ENCODE results near the gene RPS6KB2. TPM values are rescaled to one million over a fixed set of nuclear protein-coding genes. Genes with fewer than 3 reads are reported as not detected.

Gene RPS6KB2
- total and polyA plus RNA-seq, 2 donors (not counting 1 experiment from before 2014, with no cell fraction given), result 81.8 to 131 TPM

DNA sequence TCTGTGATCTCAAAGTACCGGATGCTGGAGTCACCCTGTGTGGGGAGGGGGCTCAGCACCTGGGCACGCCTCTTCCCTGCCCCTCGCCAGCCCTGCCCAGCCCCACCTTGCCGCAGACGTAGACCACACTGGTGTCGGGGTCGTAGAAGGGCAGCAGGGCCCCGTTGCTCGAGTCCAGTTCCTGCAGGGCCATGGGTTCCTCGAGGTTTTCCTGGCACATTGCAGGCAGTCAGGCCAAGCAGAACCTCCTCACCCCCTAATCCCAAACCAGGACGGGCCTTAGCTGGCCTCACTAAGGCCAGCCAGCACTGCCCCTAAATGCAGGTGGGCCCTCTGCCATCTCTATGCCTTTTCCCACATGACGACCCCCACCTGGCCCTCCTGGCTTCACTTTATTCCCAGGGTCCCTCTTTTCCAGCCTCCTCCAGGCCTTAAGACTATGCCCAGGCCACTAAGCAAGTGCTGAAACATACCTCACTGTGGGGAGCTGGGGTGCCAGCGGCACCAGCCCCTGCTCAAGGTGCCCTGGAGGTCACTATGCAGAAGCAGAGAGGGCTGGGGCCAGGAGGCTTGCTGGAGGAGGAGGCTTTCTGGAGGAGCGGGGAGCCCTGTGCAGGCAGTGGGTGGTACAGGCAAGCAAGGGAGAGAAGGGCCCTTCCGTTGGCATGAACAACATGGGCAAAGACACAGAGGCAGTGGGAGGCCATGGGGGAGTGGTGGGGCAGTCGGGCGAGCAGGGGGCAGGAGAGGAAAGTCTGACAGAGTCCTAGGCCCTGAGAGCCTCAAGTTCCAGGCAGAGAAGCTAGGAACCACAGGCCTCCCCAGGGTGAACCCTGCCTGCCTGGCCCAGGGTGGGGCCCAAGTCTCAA, 12.2 kb downstream of the RPS6KB2 start:
- Mint-ChIP-seq H3K27me3 (no peaks in the 10 kb centered on the region), H3K9me3 (ENCODE audit: insufficient read depth) (no peaks in the 10 kb centered on the region), H3K4me1 (peaks cover 83% of the 10 kb centered on the region), H3K4me3 (peak overlapping the region; percentile 61), H3K27ac (peak overlapping the region; percentile 92)
- Histone ChIP-seq H3K4me3 (ENCODE audit: control extremely low read depth in 1 of 5, extremely low read depth in 1 of 5, insufficient read depth in 1 of 5, low read depth in 2 of 5, low read length in 4 of 5) (no peak overlapping the region), H4K20me1 (ENCODE audit: control insufficient read depth, insufficient read depth, low read length, poor library complexity, severe bottlenecking) (peaks cover 37% of the 10 kb centered on the region), H3K9ac (ENCODE audit: low read length) (no peak overlapping the region), H3K79me2 (ENCODE audit: control insufficient read depth, insufficient read depth, low read length) (peaks cover 46% of the 10 kb centered on the region), H2AFZ (ENCODE audit: insufficient read depth, low read depth, low read length, poor library complexity, severe bottlenecking) (no peak overlapping the region), H3K27me3 (replicated peaks in 1 of 4; ENCODE audit: control extremely low read depth in 1 of 4, control insufficient read depth in 3 of 4, insufficient read depth in 4 of 4, low read length in 3 of 4) (no peaks in the 10 kb centered on the region), H3K27ac (ENCODE audit: low read length in 2 of 2) (peak overlapping the region; percentile 57 to 88), H3K4me2 (replicated peaks; ENCODE audit: low read depth, low read length, poor library complexity, severe bottlenecking) (peak overlapping the region; percentile 99), H3K9me3 (ENCODE audit: control extremely low read depth in 1 of 3, control insufficient read depth in 2 of 3, insufficient read depth in 1 of 3, low read length in 2 of 3) (peaks cover 0 to 3% (median 0%) of the 10 kb centered on the region in 3 donors), H3K4me1 (ENCODE audit: control insufficient read depth in 2 of 2, insufficient read depth in 2 of 2, low read length in 2 of 2) (peaks cover 68 to 85% of the 10 kb centered on the region in 2 donors), H3K36me3 (replicated peaks in 1 of 2; ENCODE audit: control extremely low read depth in 1 of 2, control insufficient read depth in 1 of 2, extremely low read depth in 1 of 2, insufficient read depth in 2 of 2, low read length in 1 of 2) (peaks cover 0 to 8% of the 10 kb centered on the region in 2 experiments)
- WGBS (ENCODE audit: insufficient coverage), result 60% methylated on average over 17 of the region's 17 CpGs
- intact Hi-C loops (cut with micrococcal nuclease), result no loop called here
- TF ChIP-seq, protein P1, sequence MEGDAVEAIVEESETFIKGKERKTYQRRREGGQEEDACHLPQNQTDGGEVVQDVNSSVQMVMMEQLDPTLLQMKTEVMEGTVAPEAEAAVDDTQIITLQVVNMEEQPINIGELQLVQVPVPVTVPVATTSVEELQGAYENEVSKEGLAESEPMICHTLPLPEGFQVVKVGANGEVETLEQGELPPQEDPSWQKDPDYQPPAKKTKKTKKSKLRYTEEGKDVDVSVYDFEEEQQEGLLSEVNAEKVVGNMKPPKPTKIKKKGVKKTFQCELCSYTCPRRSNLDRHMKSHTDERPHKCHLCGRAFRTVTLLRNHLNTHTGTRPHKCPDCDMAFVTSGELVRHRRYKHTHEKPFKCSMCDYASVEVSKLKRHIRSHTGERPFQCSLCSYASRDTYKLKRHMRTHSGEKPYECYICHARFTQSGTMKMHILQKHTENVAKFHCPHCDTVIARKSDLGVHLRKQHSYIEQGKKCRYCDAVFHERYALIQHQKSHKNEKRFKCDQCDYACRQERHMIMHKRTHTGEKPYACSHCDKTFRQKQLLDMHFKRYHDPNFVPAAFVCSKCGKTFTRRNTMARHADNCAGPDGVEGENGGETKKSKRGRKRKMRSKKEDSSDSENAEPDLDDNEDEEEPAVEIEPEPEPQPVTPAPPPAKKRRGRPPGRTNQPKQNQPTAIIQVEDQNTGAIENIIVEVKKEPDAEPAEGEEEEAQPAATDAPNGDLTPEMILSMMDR (IDR thresholded peaks at IDR 0.05), result no peak
- TF ChIP-seq EZH2 (IDR thresholded peaks at IDR 0.05; ENCODE audit: borderline replicate concordance, insufficient read depth, low read depth, low read length, poor library complexity, severe bottlenecking), result no peak
- CTCF ChIA-PET, result interaction anchor here (0.8 to 1.6 kb wide), 9 partner anchors 21 to 89 kb away, joined by 3 to 5 read pairs (median 3); partner anchors contain the start of genes PITPNM1 and PPP1CA
- POLR2A ChIA-PET, result interaction anchor here (0.7 to 4.8 kb wide), 12 partner anchors 9 to 39 kb away, joined by 4 to 98 read pairs (median 6); partner anchors contain the start of genes PPP1CA, RPS6KB2, TBC1D10C and TMEM134
- ATAC-seq (ENCODE audit: low read depth) (peak; percentile 4), DNase-seq (no peak)
